H9 (cell line): ENCODE data around the gene FXYD2. TPM values are rescaled to one million over a fixed set of nuclear protein-coding genes. Genes with fewer than 3 reads are reported as not detected.

ENCODE experiments used
- DNase-seq: peaks from one replicate; pipeline ENCODE4 v3.0.0-alpha.2; 2017
- H2AFZ ChIP-seq: one replicate; pipeline ENCODE4 v1.6.1; 2013; ENCODE audit warnings: mild to moderate bottlenecking, low read length, control low read depth, moderate library complexity
- H2AK5ac ChIP-seq: 2 replicates; pipeline ENCODE4 v1.6.1; 2013; ENCODE audit warnings: low read length, control low read depth, mixed read lengths; ENCODE audit not compliant: insufficient read length
- H2BK120ac ChIP-seq: one replicate; pipeline ENCODE4 v1.6.1; 2013; ENCODE audit warnings: low read depth, mild to moderate bottlenecking, low read length, control low read depth, inconsistent platforms; ENCODE audit not compliant: poor library complexity, severe bottlenecking
- H2BK12ac ChIP-seq: 2 replicates; pipeline ENCODE4 v1.6.1; 2013; ENCODE audit warnings: low read length, control low read depth, mixed read lengths, low read depth; ENCODE audit not compliant: insufficient read length
- H2BK15ac ChIP-seq: 2 replicates; pipeline ENCODE4 v1.6.1; 2013; ENCODE audit warnings: low read depth, low read length, control low read depth
- H2BK20ac ChIP-seq: one replicate; pipeline ENCODE4 v1.6.1; 2013; ENCODE audit warnings: low read depth, mild to moderate bottlenecking, low read length, control low read depth, inconsistent platforms; ENCODE audit not compliant: poor library complexity, severe bottlenecking
- H2BK5ac ChIP-seq: 2 replicates; pipeline ENCODE4 v1.6.1; 2013; ENCODE audit warnings: low read length, control low read depth, mixed read lengths; ENCODE audit not compliant: insufficient read length
- H3K14ac ChIP-seq: 2 replicates; pipeline ENCODE4 v1.6.1; 2013; ENCODE audit warnings: low read length, control low read depth; ENCODE audit not compliant: insufficient read depth
- H3K18ac ChIP-seq: 2 replicates; pipeline ENCODE4 v1.6.1; 2013; ENCODE audit warnings: low read depth, mild to moderate bottlenecking, mixed read lengths, low read length, control low read depth; ENCODE audit not compliant: insufficient read length
- H3K23ac ChIP-seq: 2 replicates; pipeline ENCODE4 v1.6.1; 2013; ENCODE audit warnings: low read length, control low read depth, mixed read lengths, low read depth; ENCODE audit not compliant: insufficient read length
- H3K23me2 ChIP-seq: 2 replicates; pipeline ENCODE4 v1.6.1; 2013; ENCODE audit warnings: low read depth, mild to moderate bottlenecking, mixed read lengths, low read length, control low read depth; ENCODE audit not compliant: insufficient read length, poor library complexity, severe bottlenecking
- H3K27ac ChIP-seq: 2 replicates; pipeline ENCODE4 v1.5.1; 2013; ENCODE audit warnings: low read length, control low read depth, mixed read lengths, low read depth; ENCODE audit not compliant: insufficient read length
- H3K27me3 ChIP-seq: 2 replicates; pipeline ENCODE4 v1.6.1; 2013; ENCODE audit warnings: low read length, control low read depth, inconsistent platforms; ENCODE audit not compliant: insufficient read depth
- H3K4ac ChIP-seq: 2 replicates; pipeline ENCODE4 v1.6.1; 2013; ENCODE audit warnings: low read depth, mild to moderate bottlenecking, control low read depth, inconsistent platforms, low read length, moderate library complexity
- H3K4me1 ChIP-seq: 2 replicates; pipeline ENCODE4 v1.6.1; 2013; ENCODE audit warnings: low read length, control low read depth, inconsistent platforms; ENCODE audit not compliant: insufficient read depth
- H3K4me2 ChIP-seq: 2 replicates; pipeline ENCODE4 v1.6.1; 2013; ENCODE audit warnings: low read length, control low read depth, mixed read lengths; ENCODE audit not compliant: insufficient read length, insufficient read depth
- H3K56ac ChIP-seq: 2 replicates; pipeline ENCODE4 v1.6.1; 2013; ENCODE audit warnings: low read depth, mild to moderate bottlenecking, mixed read lengths, low read length, control low read depth; ENCODE audit not compliant: insufficient read length
- H3K79me1 ChIP-seq: 2 replicates; pipeline ENCODE4 v1.6.1; 2013; ENCODE audit warnings: low read depth, mild to moderate bottlenecking, moderate library complexity, low read length, control low read depth, inconsistent platforms; ENCODE audit not compliant: insufficient read depth, poor library complexity, severe bottlenecking
- H3K79me2 ChIP-seq: 2 replicates; pipeline ENCODE4 v1.6.1; 2013; ENCODE audit warnings: low read length, control low read depth, inconsistent platforms; ENCODE audit not compliant: insufficient read depth
- H3K9ac ChIP-seq: 2 replicates; pipeline ENCODE4 v1.6.1; 2013; ENCODE audit warnings: low read length, control low read depth, mixed read lengths; ENCODE audit not compliant: insufficient read length; ENCODE audit errors: extremely low read depth
- H3K9me3 ChIP-seq: one replicate; pipeline ENCODE4 v1.6.1; 2013; ENCODE audit warnings: low read depth, low read length, inconsistent platforms; ENCODE audit not compliant: control insufficient read depth
- H3T11ph ChIP-seq: one replicate; pipeline ENCODE4 v1.6.1; 2013; ENCODE audit warnings: mild to moderate bottlenecking, low read length, control low read depth, inconsistent platforms
- H4K20me1 ChIP-seq: one replicate; pipeline ENCODE4 v1.6.1; 2013; ENCODE audit not compliant: control insufficient read depth, insufficient read length, insufficient read depth
- H4K5ac ChIP-seq: 2 replicates; pipeline ENCODE4 v1.6.1; 2013; ENCODE audit warnings: low read depth, mild to moderate bottlenecking, mixed read lengths, low read length, control low read depth; ENCODE audit not compliant: insufficient read length
- H4K8ac ChIP-seq: replicated peaks from 2 replicates; pipeline ENCODE4 v1.6.1; 2013; ENCODE audit warnings: low read length, control low read depth, mixed read lengths, low read depth; ENCODE audit not compliant: insufficient read length
- H4K91ac ChIP-seq: 2 replicates; pipeline ENCODE4 v1.6.1; 2013; ENCODE audit warnings: low read depth, mild to moderate bottlenecking, moderate library complexity, mixed read lengths, low read length, control low read depth; ENCODE audit not compliant: insufficient read length
- H3K27ac Mint-ChIP-seq, 3 experiments: 2 replicates in 2 of 3; 3 replicates in 1 of 3; pipeline ENCODE4 v1.8.0; 2020 to 2021; ENCODE audit warnings: mixed read lengths in 3 of 3, mild to moderate bottlenecking in 1 of 3, moderate library complexity in 1 of 3
- H3K27me3 Mint-ChIP-seq: 2 replicates; pipeline ENCODE4 v1.8.0; 2021; ENCODE audit warnings: low read depth, mild to moderate bottlenecking, moderate library complexity, mixed read lengths
- H3K36me3 Mint-ChIP-seq, 3 experiments: 2 replicates in 2 of 3; 3 replicates in 1 of 3; pipeline ENCODE4 v1.8.0; 2020 to 2021; ENCODE audit warnings: low read depth in 3 of 3, mixed read lengths in 3 of 3; ENCODE audit not compliant: insufficient read depth in 1 of 3
- H3K4me1 Mint-ChIP-seq, 2 experiments: 2 replicates each; pipeline ENCODE4 v1.8.0; 2020; ENCODE audit warnings: mixed read lengths in 2 of 2
- H3K4me3 Mint-ChIP-seq, 2 experiments: 2 replicates in 1 of 2; 3 replicates in 1 of 2; pipeline ENCODE4 v1.8.0; 2020 to 2021; ENCODE audit warnings: mild to moderate bottlenecking in 2 of 2, mixed read lengths in 2 of 2, moderate library complexity in 1 of 2
- H3K9me3 Mint-ChIP-seq, 2 experiments: 2 replicates in 1 of 2; 3 replicates in 1 of 2; pipeline ENCODE4 v1.8.0; 2020; ENCODE audit warnings: mild to moderate bottlenecking in 2 of 2, mixed read lengths in 2 of 2, moderate library complexity in 1 of 2
- CTCF ChIP-seq: fragments of 200-600 bp; sonication (generic); conservative IDR thresholded peaks from 3 replicates; pipeline ENCODE4 v1.8.0; 2021; ENCODE audit warnings: antibody characterized with exemption, mild to moderate bottlenecking
- WGBS: extraction: QIAGEN DNeasy Blood & Tissue Kit; methylation state at CpG from one replicate; pipeline ENCODE4 v1.1.7; 2013; ENCODE audit warnings: missing lambda C conversion rate, low lambda C conversion rate, mixed read lengths; ENCODE audit not compliant: insufficient read length; ENCODE audit errors: extremely low coverage; 5-methylcytosine and 5-hydroxymethylcytosine counted together
- total RNA-seq: library from RNA; stranded (reverse); gene quantifications from 2 replicates; pipeline ENCODE4 v1.2.1, GENCODE V29; 2021

The FXYD2 gene
- total RNA-seq, 1 experiment from 2014 or later: 0.79 TPM

DNA sequence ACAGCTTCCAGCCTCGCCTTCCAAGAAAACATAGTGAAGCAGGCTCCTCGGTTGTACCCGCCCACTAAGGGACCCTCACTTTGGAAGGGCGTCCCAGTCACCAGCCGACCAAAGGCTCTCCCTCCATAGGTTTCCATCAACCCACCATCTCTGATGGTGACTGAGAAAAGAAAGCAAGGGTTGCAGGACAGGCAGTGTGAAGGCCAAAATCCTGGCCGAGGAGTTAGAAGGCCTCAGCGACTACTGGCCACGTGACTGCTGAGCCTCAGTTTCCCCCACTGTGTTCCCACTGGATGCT, 49.2 kb upstream of the FXYD2 start:
- H2AFZ ChIP-seq: no peak overlapping the region
- Mint-ChIP-seq H3K27ac (no peak overlapping the region), H3K27me3 (peaks cover 66% of the 10 kb centered on the region)

More for the DNA sequence above, 49.2 kb upstream of the FXYD2 start:
- Histone ChIP-seq H3K23me2 (peaks cover 19% of the 10 kb centered on the region), H2BK15ac (no peak overlapping the region), H3K79me2 (no peaks in the 10 kb centered on the region), H3K18ac (no peak overlapping the region), H3K4ac (no peak overlapping the region), H2BK20ac (no peak overlapping the region), H3K4me2 (no peak overlapping the region), H4K8ac (no peak overlapping the region), H4K20me1 (no peaks in the 10 kb centered on the region), H3K79me1 (no peaks in the 10 kb centered on the region), H3K9me3 (no peaks in the 10 kb centered on the region), H3K27ac (no peak overlapping the region), H3T11ph (no peak overlapping the region), H3K9ac (no peak overlapping the region), H3K4me1 (peaks cover 10% of the 10 kb centered on the region; the same call in 1 of the 2 replicates), H4K5ac (no peak overlapping the region), H3K27me3 (no peaks in the 10 kb centered on the region; the same call in 1 of the 2 replicates), H2BK5ac (no peak overlapping the region), H2AK5ac (no peak overlapping the region), H3K23ac (no peak overlapping the region), H2BK12ac (no peak overlapping the region), H3K56ac (no peak overlapping the region), H2BK120ac (no peak overlapping the region), H3K14ac (no peak overlapping the region), H4K91ac (no peak overlapping the region)
- peaks cover 0 to 3% (median 2%) of the 10 kb centered on the region in 3 experiments; a peak in 1 of 7 replicates for H3K36me3 Mint-ChIP-seq
- peak overlapping the region in 1 of 2 experiments; percentile 77; a peak in 2 of 5 replicates for H3K4me3 Mint-ChIP-seq
- no peak for TF ChIP-seq CTCF
- H3K9me3 Mint-ChIP-seq: no peaks in the 10 kb centered on the region
- H3K4me1 Mint-ChIP-seq: peaks cover 55 to 76% of the 10 kb centered on the region in 2 experiments
- WGBS: no CpG with 5 or more reads among the region's 8 CpGs
- no peak for DNase-seq
